Measurements from ENCODE around the gene ZNF609. TPM values are rescaled to one million over a fixed set of nuclear protein-coding genes. Genes with fewer than 3 reads are reported as not detected.

Gene ZNF609
- polyA plus RNA-seq, 1 donor (not counting 4 experiments of a cell fraction or from before 2014, with no cell fraction given), result 16.9 TPM

DNA sequence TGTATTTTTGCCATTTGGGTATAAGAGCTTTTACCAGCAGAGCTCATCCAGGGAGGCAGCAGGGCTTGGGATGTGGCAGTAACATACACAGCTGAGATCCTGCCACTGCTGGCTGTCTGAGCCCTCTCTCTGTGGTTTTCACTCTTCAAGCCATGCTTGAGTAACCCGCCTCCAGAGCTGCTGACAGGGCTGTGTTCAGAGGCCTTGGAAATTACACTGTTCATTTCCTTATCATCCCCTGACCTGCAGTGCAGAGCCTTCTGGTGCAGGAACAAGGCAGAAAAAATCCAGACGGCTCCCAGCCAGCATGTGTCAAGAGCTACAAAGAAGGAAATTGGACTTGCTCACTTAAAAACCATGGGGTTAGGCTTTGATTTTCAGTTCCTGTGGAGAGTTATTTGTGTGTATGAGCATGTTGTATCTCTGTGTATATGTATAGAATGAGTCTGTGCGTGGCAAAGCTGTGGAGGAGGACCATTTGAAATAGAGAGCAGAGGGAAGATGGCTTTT is 47.0 kb downstream of the ZNF609 start:
- Histone ChIP-seq H3K9me1 (ENCODE audit: control insufficient read depth, extremely low read depth, insufficient read depth, low read length) (no peaks in the 10 kb centered on the region), H2AFZ (ENCODE audit: control insufficient read depth, low read length) (no peak overlapping the region), H4K20me1 (ENCODE audit: control insufficient read depth, extremely low read depth, insufficient read depth, low read length) (peaks cover 3% of the 10 kb centered on the region), H3K4me2 (ENCODE audit: control insufficient read depth, extremely low read depth, insufficient read depth, low read depth, low read length) (no peak overlapping the region), H3K36me3 (ENCODE audit: control insufficient read depth in 2 of 2, extremely low read depth in 1 of 2, insufficient read depth in 2 of 2, low read length in 2 of 2) (peaks cover 3 to 5% of the 10 kb centered on the region in 2 experiments), H3K4me3 (ENCODE audit: control insufficient read depth in 2 of 3, extremely low read depth in 1 of 3, insufficient read depth in 2 of 3, low read depth in 1 of 3, low read length in 3 of 3) (no peak overlapping the region), H3K9ac (ENCODE audit: control insufficient read depth, extremely low read depth, insufficient read depth, low read length) (no peak overlapping the region), H3K4me1 (ENCODE audit: control insufficient read depth, extremely low read depth, insufficient read depth, low read length) (peaks cover 10% of the 10 kb centered on the region), H3K27ac (ENCODE audit: control insufficient read depth, insufficient read depth, low read length) (no peak overlapping the region), H3K79me2 (ENCODE audit: control insufficient read depth, insufficient read depth, low read length) (peaks cover 56% of the 10 kb centered on the region), H3K27me3 (ENCODE audit: control insufficient read depth, extremely low read depth, insufficient read depth, low read length) (no peaks in the 10 kb centered on the region), H3K9me3 (ENCODE audit: control insufficient read depth, low read depth, low read length) (no peaks in the 10 kb centered on the region)
- TF ChIP-seq, protein P1, sequence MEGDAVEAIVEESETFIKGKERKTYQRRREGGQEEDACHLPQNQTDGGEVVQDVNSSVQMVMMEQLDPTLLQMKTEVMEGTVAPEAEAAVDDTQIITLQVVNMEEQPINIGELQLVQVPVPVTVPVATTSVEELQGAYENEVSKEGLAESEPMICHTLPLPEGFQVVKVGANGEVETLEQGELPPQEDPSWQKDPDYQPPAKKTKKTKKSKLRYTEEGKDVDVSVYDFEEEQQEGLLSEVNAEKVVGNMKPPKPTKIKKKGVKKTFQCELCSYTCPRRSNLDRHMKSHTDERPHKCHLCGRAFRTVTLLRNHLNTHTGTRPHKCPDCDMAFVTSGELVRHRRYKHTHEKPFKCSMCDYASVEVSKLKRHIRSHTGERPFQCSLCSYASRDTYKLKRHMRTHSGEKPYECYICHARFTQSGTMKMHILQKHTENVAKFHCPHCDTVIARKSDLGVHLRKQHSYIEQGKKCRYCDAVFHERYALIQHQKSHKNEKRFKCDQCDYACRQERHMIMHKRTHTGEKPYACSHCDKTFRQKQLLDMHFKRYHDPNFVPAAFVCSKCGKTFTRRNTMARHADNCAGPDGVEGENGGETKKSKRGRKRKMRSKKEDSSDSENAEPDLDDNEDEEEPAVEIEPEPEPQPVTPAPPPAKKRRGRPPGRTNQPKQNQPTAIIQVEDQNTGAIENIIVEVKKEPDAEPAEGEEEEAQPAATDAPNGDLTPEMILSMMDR (optimal IDR thresholded peaks at IDR 0.05 in 1 of 3, IDR thresholded peaks at IDR 0.05 in 1 of 3, conservative IDR thresholded peaks at IDR 0.05 in 1 of 3; ENCODE audit: extremely low read depth in 1 of 3, insufficient read depth in 2 of 3, low read length in 3 of 3), result no peak
- no peak for TF ChIP-seq EZH2 (IDR thresholded peaks at IDR 0.05; ENCODE audit: low read length)
- FAIRE-seq (no peak), DNase-seq (ENCODE audit: low read depth, low spot score) (no peak)
- dilution Hi-C loops (cut with MboI; ENCODE audit: extremely low pct_ligation_motif_present, low sequenced_read_pairs), result no loop called here

DNA sequence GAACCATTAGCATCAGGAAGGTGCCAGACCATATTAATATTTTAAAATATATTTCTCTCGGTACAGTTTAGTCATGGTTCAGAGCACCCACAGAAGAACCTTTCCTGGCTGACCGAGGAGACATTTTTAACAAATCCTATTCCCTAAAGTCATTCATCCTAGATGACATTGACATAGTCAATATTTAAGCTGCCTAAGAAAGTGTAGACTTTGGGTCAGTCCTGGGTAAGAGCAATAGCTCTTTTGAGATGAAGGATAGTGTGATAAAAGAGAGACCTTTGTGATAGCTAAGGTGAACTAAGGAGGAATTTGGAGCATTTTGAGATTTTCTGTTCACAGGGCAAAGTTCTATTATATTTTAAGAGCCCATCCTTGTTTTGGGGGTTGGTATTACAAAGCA is 47.5 kb downstream of the ZNF609 start:
- Histone ChIP-seq H2AFZ (ENCODE audit: control insufficient read depth, low read length) (no peak overlapping the region), H3K27me3 (ENCODE audit: control insufficient read depth, extremely low read depth, insufficient read depth, low read length) (no peaks in the 10 kb centered on the region), H3K4me3 (ENCODE audit: control insufficient read depth in 2 of 3, extremely low read depth in 1 of 3, insufficient read depth in 2 of 3, low read depth in 1 of 3, low read length in 3 of 3) (no peak overlapping the region), H3K27ac (ENCODE audit: control insufficient read depth, insufficient read depth, low read length) (no peak overlapping the region), H3K4me2 (ENCODE audit: control insufficient read depth, extremely low read depth, insufficient read depth, low read depth, low read length) (no peak overlapping the region), H4K20me1 (ENCODE audit: control insufficient read depth, extremely low read depth, insufficient read depth, low read length) (peaks cover 3% of the 10 kb centered on the region), H3K9me1 (ENCODE audit: control insufficient read depth, extremely low read depth, insufficient read depth, low read length) (no peaks in the 10 kb centered on the region), H3K4me1 (ENCODE audit: control insufficient read depth, extremely low read depth, insufficient read depth, low read length) (peaks cover 5% of the 10 kb centered on the region), H3K79me2 (ENCODE audit: control insufficient read depth, insufficient read depth, low read length) (peaks cover 56% of the 10 kb centered on the region), H3K9me3 (ENCODE audit: control insufficient read depth, low read depth, low read length) (no peaks in the 10 kb centered on the region), H3K9ac (ENCODE audit: control insufficient read depth, extremely low read depth, insufficient read depth, low read length) (no peak overlapping the region), H3K36me3 (ENCODE audit: control insufficient read depth in 2 of 2, extremely low read depth in 1 of 2, insufficient read depth in 2 of 2, low read length in 2 of 2) (peaks cover 3 to 5% of the 10 kb centered on the region in 2 experiments)
- dilution Hi-C loops (cut with MboI; ENCODE audit: extremely low pct_ligation_motif_present, low sequenced_read_pairs), result no loop called here
- FAIRE-seq (no peak), DNase-seq (ENCODE audit: low read depth, low spot score) (no peak)
- TF ChIP-seq EZH2 (IDR thresholded peaks at IDR 0.05; ENCODE audit: low read length), result no peak
- TF ChIP-seq, protein P1 (optimal IDR thresholded peaks at IDR 0.05 in 1 of 3, IDR thresholded peaks at IDR 0.05 in 1 of 3, conservative IDR thresholded peaks at IDR 0.05 in 1 of 3; ENCODE audit: extremely low read depth in 1 of 3, insufficient read depth in 2 of 3, low read length in 3 of 3), result no peak
